Hypothalamus (tissue), 51 donors: ENCODE data around the gene ATP8A2.

ENCODE experiments used
- DNase-seq, 51 donors: peaks; one replicate each; lab custom pipeline; 2025; lab: John Stamatoyannopoulos, UW

ATP8A2 gene

DNA sequence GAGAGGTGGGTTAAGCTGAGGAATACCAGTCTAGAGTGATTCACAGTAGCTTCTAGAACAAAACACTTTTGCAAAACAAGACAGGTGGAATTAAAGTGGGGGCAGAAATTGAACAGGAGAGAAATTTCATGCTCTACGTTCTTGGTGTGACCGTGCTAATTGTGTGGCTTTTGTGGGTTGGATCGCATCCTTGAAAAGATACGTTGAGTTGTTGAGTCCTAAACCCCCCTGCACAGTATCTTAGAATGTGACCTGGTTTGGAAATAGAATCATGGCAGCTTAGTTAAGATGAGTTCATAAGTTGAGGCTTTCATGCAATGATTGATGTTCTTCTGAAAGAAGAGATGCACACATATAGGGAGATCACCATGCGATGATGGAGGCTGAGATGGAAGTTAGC, 308.2 kb downstream of the ATP8A2 start:
- no peak for DNase-seq

DNA sequence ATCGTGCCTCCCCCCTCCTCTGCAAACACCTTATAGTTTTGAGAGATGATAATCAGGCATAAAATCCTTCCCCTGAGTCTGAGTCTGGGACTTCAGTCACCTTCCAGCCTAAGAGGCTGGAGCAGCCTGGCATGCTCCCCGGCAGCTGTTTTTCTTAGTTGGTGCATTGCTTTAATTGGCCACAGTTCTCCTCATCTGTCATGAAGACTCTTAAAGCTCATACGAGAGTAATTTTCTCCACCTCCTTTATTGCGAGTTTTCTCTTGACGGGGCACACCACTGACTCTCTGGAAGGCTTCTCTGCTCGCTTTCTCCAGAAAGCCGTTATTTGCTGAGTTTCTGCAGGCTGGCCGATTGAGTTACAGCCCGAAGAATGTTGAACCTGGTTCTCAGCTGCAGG, 310.5 kb downstream of the ATP8A2 start:
- no peak for DNase-seq

DNA sequence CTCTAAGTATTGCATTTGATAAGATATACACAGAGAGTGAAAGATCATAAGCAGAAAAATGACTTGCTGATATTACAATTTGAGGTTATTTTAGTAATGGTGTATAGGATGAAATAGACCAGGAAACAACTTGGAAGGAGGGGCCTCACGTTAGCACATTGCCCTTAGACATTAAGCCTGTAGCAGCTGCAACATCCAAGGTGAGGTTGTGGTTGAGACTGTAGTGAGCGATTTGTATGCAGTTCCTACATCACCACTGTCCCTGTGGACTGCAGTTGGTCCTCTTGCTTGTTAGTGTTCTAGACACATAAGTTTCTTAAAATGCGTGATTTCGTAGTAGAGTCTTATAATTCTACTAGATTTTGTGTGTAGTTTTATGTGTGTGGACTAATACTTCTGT, 311.3 kb downstream of the ATP8A2 start:
- no peak for DNase-seq

DNA sequence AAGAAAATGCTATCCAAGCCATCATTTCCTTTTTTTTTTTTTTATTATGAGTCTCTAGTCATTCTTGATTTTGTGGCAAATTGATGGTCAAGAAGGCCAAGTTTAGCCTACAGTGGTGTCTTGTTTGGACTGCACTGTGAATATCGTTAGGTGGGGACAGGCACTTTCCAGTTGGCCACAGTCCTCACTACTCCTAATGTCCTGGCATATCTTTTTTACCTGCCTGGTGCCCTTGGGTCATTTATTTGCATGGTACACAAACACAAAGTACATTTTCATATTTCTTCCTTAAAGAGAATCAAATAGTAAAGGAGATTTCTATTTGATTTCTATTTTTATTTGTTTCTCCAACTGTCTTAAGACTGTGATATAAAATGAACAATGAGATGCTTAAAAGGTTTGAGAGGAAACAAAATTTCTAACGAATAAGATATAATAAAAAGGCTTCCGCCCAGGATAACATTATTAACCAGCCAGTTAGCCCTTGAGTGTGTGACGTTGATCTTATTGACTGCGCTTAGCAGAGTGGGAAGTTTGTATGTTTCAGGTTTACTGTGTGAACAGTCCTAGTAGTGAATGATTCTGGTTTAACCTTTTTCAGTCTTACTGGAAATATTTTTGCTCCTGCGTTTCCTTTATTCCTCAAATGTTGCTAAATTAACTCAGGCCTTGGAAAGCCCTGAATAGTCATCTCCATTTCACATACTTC, 312.0 kb downstream of the ATP8A2 start:
- no peak for DNase-seq

DNA sequence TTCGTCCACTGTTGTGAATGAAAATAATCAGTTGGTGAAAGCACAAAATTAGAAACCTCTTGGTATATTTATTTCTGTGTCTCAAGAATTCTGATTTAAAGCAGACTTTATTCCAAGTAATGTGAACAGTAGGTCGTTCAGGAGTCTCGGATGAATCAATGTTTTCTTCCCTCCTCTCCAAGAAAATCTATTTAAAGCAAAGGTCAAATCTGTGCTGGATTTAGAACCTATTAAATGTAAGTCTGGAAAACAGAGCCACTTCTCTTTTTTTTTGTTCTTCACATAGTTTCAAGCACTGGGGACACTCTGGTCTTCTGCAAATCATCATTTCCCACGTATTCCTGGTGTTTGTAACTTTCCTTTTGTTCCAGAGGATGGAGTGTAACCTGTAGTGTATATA, 312.7 kb downstream of the ATP8A2 start:
- no peak for DNase-seq

DNA sequence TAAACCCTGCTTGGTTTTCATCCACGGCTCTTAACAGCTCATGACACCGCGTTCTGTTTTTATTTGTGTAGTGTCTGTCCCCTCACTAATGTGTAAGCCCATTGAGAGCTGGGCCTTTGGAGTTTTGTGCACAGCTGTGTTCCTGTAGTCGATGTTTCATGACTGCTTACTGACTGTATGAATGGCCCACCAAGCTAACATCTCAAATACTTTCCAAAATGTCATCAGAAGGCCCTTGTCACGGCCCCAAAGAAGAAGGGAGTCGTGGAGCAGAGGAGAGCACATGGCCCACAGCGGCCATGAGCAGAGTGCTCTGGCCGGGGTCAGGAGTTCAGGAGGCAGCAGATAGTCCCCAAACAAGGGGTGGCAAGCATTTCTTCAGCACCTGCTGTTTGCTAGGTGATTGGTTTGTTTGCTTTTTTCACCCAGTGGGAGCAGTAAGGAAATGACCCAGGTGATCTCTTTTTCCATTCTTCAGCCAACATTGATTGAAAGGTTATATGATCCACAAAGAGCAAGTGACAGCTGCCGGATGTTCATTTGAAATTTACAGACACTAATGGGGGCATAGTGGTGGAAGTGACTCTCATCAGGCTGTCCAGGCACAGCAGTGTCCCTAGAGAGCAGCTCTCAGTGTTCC, 315.2 kb downstream of the ATP8A2 start:
- no peak for DNase-seq

DNA sequence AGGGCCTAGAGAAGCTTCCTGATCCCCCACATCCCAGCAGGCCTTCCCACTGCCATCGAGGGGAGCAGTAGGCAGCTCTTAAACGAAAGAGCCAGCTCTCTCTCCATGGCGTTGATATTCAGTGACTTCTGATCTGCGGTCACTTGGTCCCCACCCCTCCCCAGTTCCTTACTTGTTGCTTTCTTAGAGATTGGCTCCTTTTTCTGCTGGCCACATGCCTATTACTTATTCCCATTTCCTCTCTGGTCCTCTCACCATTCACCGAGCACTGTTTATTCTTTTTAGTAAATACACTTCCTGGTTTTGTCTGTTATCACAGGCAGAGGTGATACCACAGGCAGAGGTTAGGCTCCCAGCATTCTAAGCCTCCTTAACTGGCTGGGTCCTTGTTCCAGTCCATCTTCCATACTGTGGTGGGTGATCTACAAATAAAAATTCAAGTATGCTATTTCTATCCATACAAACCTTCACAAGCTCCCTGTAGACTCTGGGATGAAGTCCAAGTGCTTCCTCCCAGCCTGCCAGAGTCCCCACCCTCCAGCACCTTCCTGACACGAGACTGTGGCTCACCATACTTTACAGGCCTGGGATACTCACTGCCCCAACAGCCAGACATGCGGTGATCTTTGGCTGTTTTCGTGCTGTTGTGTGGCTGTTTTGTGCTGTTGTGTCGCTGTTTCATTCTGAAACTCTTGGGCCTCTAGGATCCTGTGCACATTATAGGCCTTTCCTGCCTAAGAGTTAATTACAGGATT, 315.9 kb downstream of the ATP8A2 start:
- no peak for DNase-seq

DNA sequence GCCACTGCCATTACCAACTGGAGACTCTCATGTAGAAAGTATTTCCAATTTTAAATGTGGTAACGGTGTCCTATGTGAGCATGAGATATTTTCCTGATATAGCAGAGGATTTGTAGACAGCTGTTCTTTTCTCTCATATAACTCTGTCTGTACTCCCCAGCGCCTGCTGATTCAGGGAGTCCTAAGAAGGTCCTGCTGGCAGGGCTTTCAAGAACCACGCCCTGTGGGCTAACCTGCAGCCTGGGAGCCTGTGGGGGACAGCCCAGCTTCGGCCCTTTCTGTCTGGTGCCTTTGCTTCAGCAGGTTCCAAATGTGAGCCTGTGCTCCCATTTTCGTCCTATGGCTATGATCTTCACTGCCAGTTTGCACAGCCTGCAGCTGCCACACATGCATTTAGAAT, 316.8 kb downstream of the ATP8A2 start:
- no peak for DNase-seq

DNA sequence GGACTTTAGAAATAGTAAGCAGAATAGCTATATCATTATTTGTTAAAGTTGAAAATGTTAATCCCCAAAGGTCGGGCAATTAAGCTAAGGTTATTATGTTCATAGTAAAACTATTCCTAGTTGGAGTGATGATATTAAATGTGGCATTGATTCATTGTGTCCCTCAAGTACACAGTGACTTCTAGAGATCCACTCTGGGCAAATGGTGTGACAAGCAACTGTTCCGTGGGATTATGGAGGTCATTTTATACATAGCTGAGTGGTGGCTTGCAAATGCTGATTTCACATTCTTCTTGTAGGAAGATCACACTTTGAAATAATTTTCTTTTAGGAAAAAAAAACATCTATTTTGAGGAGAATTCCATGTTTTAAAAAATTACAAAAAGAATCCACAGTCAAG, 317.8 kb downstream of the ATP8A2 start:
- DNase-seq, result no peak

DNA sequence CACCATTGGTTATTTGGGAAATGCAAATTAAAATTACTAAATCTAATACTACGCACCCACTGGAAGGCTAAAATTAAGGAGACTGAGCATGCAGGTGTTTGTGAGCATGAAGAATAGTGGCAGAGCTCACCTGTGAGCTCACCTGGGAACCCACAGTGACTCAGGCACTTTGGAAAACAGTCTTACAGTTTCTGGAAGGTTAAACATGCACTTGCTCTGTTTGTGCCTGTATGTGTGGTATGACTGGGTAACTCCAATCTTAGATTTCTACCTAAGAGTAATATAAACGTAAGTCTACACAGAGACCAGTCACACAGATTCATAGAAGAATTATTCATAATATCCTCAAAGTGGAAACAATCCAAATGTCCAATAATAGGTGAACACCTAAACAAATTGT, 318.8 kb downstream of the ATP8A2 start:
- no peak for DNase-seq

DNA sequence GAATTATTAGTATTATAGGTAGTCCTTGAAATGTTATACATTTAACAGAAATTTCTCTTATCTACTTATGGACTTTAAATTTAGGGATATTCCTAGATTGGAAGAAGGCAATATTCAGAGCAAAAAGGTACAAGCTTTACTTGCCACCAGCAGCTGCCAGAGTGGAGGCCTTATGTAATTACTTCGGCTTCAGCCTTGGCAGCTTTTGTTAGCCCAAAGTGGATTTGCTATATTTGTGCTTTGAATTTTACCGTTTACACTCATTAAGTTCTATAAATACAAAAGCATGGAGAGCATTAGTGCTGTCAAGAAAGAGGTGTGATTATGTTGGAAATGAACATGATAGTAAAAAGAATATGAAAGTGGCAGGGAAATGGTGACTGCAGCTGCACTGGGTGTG, 319.9 kb downstream of the ATP8A2 start:
- DNase-seq, result peak in 1 of 51 donors; percentile 4

DNA sequence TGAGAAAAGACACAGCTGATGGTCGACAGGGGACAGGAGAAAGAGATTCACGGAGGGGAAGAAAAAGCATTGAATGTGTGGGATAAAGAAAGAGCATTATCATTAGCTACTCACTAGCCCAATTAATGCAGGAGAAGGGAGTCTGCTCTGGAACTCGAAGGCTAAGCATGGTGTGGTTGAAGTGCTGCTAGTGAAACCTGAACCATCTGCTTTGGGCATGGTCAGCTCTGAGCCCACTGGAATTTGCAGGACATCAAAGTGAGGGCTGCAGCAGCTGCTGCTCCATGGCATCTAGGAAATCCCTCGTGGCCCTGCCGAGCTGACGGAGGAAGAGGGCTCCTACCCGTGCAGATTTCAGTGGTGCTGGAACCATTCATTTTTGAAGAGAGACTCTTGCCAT, 320.3 kb downstream of the ATP8A2 start:
- no peak for DNase-seq

DNA sequence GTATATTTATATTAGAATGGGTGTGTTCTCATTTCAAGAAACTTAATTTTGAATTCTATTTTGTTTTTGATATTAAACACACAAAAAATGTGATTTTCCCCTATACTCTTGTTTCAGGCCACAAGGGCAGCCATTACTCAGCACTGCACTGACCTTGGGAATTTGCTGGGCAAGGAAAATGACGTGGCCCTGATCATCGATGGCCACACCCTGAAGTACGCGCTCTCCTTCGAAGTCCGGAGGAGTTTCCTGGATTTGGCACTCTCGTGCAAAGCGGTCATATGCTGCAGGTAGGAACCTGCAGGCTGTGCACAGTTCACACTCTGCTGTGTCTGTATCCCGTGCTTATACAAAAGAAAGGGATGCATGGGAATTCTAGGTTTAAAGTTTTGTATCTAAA, 327.3 kb downstream of the ATP8A2 start:
- no peak for DNase-seq

DNA sequence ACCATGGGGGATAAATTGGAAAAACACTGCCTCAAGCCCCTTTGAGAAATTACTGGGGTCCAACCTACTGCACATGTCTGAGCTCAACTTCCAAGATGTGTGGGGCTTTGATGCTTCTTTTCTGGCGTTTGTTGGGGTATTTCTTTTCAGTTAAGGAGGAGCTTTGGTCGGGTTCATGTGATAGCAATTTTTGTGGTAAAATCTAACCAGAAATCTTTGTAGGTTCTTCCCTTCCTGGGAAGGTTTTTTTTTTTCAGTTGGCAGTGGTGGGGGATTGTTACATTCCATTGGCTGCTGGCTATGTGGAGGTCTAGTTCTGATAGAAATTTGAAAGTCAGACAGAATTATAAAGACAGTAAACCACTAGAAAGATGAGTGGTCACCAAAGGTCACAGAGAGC, 327.8 kb downstream of the ATP8A2 start:
- DNase-seq, result no peak

DNA sequence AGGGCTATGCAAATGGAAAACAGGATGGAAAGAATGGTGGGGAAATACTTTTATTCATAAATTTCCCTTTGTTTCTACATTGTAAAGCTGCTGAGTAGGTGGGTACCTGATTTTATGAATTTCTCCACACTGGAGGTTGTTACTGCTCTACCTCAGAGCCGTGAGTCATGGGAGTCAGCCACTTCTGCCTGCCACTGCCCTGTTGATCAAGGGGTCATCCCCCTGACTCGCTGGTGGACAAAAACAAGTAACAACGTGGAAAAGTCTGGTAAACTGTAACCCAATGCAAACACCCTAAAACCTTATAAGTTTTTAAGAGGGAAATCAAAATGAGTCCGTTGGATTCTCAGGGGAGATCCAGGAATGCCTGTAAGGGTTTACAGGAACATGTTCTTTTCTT, 329.5 kb downstream of the ATP8A2 start:
- no peak for DNase-seq

DNA sequence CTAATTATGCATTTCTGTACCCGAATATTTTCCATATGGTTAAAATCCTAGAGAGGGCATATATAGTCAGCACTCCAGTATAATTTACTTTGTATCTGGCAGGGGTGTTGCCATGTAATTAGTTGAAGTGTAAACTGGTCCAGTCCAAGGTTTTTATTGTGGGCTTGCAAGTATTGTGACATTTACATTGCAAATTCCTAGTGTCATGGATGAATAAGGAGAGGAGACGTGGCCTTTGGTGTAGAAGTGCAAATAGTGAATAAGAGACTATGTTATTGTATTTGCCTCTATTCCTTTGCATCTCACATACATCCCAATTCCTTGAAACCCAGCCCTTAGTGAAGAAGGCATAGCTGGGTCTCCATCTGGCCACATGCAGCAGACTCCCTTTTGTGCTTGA, 330.6 kb downstream of the ATP8A2 start:
- no peak for DNase-seq

DNA sequence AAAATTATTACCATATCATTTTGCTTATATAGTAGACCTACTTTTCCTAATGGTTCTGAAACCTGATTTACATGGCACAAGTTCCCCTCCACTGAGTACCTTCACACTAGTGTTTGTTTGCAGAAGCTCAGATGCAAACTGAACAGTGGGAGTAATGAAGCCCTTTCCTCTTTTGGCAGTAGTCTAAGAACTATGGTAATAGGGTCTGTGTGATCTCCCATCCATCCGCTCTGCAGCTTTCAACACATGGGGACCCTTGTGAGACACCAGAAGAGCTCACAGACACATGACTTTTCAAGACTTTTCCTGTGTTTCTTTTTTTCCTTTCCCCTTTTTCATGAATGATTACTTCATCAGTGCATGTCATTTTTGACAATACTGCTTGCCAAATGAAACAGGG, 336.0 kb downstream of the ATP8A2 start:
- DNase-seq, result no peak

DNA sequence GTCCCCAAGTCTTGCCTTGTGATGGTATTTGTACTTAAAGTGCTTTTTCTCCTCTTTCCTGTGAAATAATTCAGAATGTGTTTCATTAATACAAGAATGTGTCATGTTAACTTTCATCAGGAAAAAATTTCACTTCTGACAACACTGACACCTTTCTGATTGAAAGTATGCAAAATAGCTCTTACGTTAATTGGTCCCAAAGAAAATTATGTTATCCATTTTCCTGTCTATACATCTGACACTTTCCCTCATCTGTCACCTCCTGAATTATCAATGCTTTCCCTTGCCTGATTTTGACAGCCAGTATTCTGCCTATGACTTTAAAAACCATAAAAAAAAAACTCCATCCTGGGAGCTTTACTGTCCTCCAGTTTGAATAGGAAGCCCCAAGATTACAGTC, 336.5 kb downstream of the ATP8A2 start:
- no peak for DNase-seq

DNA sequence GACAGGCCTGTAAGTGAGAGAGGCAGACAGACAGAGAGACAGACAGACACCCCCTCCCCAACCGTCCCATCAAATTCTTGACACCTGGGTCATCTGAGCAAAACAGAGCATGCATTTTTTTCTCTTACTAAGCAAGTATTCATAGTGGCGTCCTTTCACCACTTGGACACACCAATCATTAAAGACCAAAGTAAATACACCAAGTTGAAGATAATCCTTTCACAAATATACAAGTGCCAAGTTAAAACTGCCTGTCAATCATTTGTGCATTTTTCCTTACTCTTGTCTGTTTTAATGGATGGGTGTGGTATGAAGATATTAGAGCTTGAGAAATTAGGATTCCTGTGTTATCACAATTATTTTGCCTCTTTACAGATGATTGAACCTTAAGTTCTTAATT, 337.3 kb downstream of the ATP8A2 start:
- DNase-seq, result no peak

DNA sequence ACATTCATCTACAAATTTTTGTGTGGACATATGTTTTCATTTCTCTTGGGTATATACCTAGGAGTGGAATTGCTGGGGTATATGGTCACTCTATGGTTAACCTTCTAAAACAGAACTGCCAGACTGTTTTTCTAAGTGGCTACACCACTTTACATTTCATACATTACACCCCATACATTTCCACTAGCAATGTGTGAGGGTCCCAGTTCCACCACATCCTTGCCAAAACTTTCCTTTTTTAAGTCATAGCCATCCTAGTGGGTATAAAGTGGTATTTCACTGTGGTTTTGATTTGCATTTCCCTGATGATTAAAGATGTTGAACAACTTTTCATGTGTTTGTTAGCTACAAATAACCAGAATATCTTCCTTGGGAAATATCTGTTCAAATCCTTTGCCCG, 344.0 kb downstream of the ATP8A2 start:
- no peak for DNase-seq

DNA sequence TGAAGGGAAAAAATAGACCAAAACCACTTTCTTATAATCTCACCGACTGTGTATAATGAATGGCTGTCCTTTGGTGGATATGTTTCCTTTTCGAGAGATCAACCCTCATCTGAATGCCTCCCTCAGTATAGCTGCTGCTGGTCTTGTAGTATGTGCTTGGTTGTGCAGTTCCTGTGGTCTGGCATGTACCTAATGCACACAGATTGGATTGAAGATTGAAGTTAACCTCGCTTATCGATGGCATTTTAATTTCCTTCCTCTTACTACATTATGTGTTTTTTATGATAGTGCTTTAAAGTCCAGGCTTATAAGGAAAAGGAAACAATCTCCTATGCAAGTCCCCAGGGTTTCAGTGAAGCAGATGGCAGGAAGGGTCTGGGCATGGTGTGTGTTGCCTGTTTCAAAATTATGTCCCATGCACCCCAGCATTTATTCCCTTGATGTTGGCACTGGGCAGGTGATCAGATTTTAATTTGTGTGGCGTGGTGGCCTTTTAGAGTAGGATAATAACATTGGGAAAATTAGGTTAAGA, 346.0 kb downstream of the ATP8A2 start:
- DNase-seq, result no peak

DNA sequence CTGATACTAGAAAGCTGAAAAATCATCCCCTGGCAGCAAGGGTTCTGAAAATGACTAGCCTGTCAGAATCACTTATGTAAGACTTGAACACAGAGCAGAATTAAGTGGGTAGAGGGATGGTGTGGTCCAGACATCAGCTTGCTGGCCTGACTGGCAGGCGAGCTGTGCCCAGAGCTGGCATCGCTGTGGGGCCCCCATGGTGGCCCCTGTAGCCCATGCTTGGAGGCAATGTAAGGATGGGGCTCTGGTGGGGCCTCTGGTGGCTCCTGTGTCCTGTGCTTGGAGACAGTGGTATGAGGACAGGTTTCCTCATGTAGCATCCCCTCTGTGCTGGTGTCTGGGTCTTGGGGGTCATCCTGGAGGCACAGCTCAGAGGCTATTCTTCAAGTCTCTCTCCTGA, 347.9 kb downstream of the ATP8A2 start:
- DNase-seq, result no peak
